IMR-90 (cell line): Measurements from ENCODE around the gene BDKRB1. TPM values are rescaled to one million over a fixed set of nuclear protein-coding genes. Genes with fewer than 3 reads are reported as not detected.

ENCODE experiments used
- ATAC-seq: fragments of 200-7000 bp; cut with Tn5 transposase; 2 replicates; pipeline ENCODE4 v1.9.1; 2020; ENCODE audit warnings: low read depth, mild to moderate bottlenecking, moderate library complexity
- BruUV-seq: library from RNA; stranded (reverse); fragments of 400-500 nt; replicated peaks from 2 replicates; lab custom pipeline; 2021; lab: Mats Ljungman, UMichigan
- CTCF ChIA-PET: fragments of 300-600 bp; formaldehyde crosslinking; extraction: SDS; loops from one replicate; lab custom pipeline; 2021; ENCODE audit warnings: antibody characterized with exemption; lab: Yijun Ruan, JAX
- POLR2A ChIA-PET: fragments of 300-600 bp; sonication (Branson Sonifier 250); formaldehyde crosslinking; loops from one replicate; lab custom pipeline; 2022; ENCODE audit warnings: antibody characterized with exemption; ENCODE audit not compliant: unreplicated experiment; lab: Charles Lee
- DNase-seq: peaks from one replicate; pipeline ENCODE4 v3.0.0; 2013
- H2AFZ ChIP-seq: replicated peaks from 2 replicates; pipeline ENCODE3; 2013; ENCODE audit warnings: low read length, mild to moderate bottlenecking; ENCODE audit not compliant: poor library complexity
- H2AK5ac ChIP-seq: 2 replicates; pipeline ENCODE4 v1.6.1; 2013; ENCODE audit warnings: low read depth, low read length, inconsistent platforms
- H2AK9ac ChIP-seq: replicated peaks from 2 replicates; pipeline ENCODE3; 2013; ENCODE audit warnings: mild to moderate bottlenecking, low read depth, low read length, moderate library complexity; ENCODE audit not compliant: poor library complexity
- H2BK120ac ChIP-seq: 2 replicates; pipeline ENCODE4 v1.6.1; 2013; ENCODE audit warnings: low read depth, low read length, inconsistent platforms
- H2BK15ac ChIP-seq: 3 replicates; pipeline ENCODE4 v1.6.1; 2013; ENCODE audit warnings: low read depth, low read length, inconsistent platforms
- H2BK20ac ChIP-seq: 2 replicates; pipeline ENCODE4 v1.6.1; 2013; ENCODE audit warnings: low read depth, mild to moderate bottlenecking, inconsistent platforms, low read length, moderate library complexity
- H2BK5ac ChIP-seq: 2 replicates; pipeline ENCODE4 v1.6.1; 2013; ENCODE audit warnings: mild to moderate bottlenecking, low read depth, low read length, inconsistent platforms; ENCODE audit not compliant: poor library complexity, severe bottlenecking
- H3K14ac ChIP-seq: replicated peaks from 2 replicates; pipeline ENCODE4 v1.6.1; 2013; ENCODE audit warnings: low read depth, low read length, inconsistent platforms
- H3K18ac ChIP-seq: 2 replicates; pipeline ENCODE4 v1.6.1; 2013; ENCODE audit warnings: low read depth, low read length, control low read depth
- H3K23ac ChIP-seq: 2 replicates; pipeline ENCODE4 v1.6.1; 2013; ENCODE audit warnings: low read depth, low read length, inconsistent platforms
- H3K27ac ChIP-seq: 2 replicates; pipeline ENCODE4 v1.5.1; 2013; ENCODE audit warnings: mild to moderate bottlenecking, control low read depth, low read length; ENCODE audit not compliant: insufficient read depth
- H3K27me3 ChIP-seq: 2 replicates; pipeline ENCODE4 v1.6.1; 2013; ENCODE audit warnings: low read length; ENCODE audit not compliant: control insufficient read depth, insufficient read depth
- H3K36me3 ChIP-seq: 2 replicates; pipeline ENCODE4 v1.6.1; 2013; ENCODE audit warnings: low read length, mixed read lengths; ENCODE audit not compliant: control insufficient read depth, insufficient read depth
- H3K4ac ChIP-seq: 2 replicates; pipeline ENCODE4 v1.6.1; 2013; ENCODE audit warnings: low read depth, low read length, inconsistent platforms
- H3K4me1 ChIP-seq: 2 replicates; pipeline ENCODE4 v1.6.1; 2013; ENCODE audit warnings: low read length, mixed read lengths; ENCODE audit not compliant: control insufficient read depth, insufficient read depth
- H3K4me2 ChIP-seq: 2 replicates; pipeline ENCODE4 v1.6.1; 2013; ENCODE audit warnings: low read depth, mild to moderate bottlenecking, control low read depth, low read length, moderate library complexity
- H3K4me3 ChIP-seq: 2 replicates; pipeline ENCODE4 v1.5.1; 2013; ENCODE audit warnings: low read depth, mild to moderate bottlenecking, control low read depth, low read length, moderate library complexity; ENCODE audit not compliant: insufficient read depth
- H3K56ac ChIP-seq: 2 replicates; pipeline ENCODE4 v1.6.1; 2013; ENCODE audit warnings: low read length, inconsistent platforms; ENCODE audit not compliant: insufficient read depth; ENCODE audit errors: extremely low read depth
- H3K79me1 ChIP-seq, 2 experiments: 2 replicates each; pipeline ENCODE4 v1.6.1; 2013; ENCODE audit warnings: low read length in 2 of 2, inconsistent platforms in 1 of 2, low read depth in 1 of 2
- H3K9ac ChIP-seq: 2 replicates; pipeline ENCODE4 v1.6.1; 2013; ENCODE audit warnings: low read depth, low read length, control low read depth
- H3K9me1 ChIP-seq: 2 replicates; pipeline ENCODE4 v1.6.1; 2013; ENCODE audit warnings: low read length, inconsistent platforms; ENCODE audit not compliant: insufficient read depth
- H3K9me3 ChIP-seq: 2 replicates; pipeline ENCODE4 v1.6.1; 2013; ENCODE audit warnings: low read length; ENCODE audit not compliant: control insufficient read depth, insufficient read depth
- H4K20me1 ChIP-seq: 2 replicates; pipeline ENCODE4 v1.6.1; 2013; ENCODE audit warnings: low read length, inconsistent platforms; ENCODE audit not compliant: insufficient read depth
- H4K5ac ChIP-seq: 2 replicates; pipeline ENCODE4 v1.6.1; 2013; ENCODE audit warnings: mild to moderate bottlenecking, low read depth, low read length, control low read depth
- H4K8ac ChIP-seq, 2 experiments: 2 replicates each; pipeline ENCODE4 v1.6.1; 2013; ENCODE audit warnings: low read depth in 2 of 2, low read length in 2 of 2, control low read depth in 1 of 2, inconsistent platforms in 1 of 2
- H4K91ac ChIP-seq: 2 replicates; pipeline ENCODE4 v1.6.1; 2013; ENCODE audit warnings: low read depth, low read length, inconsistent platforms; ENCODE audit not compliant: insufficient read depth
- BHLHE40 ChIP-seq: fragments of 150-350 bp; IDR thresholded peaks from 2 replicates; pipeline ENCODE4 v1.6.1; 2016; ENCODE audit warnings: mild to moderate bottlenecking, low read depth, low read length
- CEBPB ChIP-seq: IDR thresholded peaks from 2 replicates; pipeline ENCODE4 v1.6.1; 2012; ENCODE audit warnings: low read depth, low read length, improper control_type of control experiment
- CHD1 ChIP-seq: IDR thresholded peaks from 2 replicates; pipeline ENCODE4 v1.6.1; 2012; ENCODE audit warnings: low read depth, low read length, improper control_type of control experiment
- FOS ChIP-seq: fragments of 150-350 bp; IDR thresholded peaks from 2 replicates; pipeline ENCODE4 v1.6.1; 2016; ENCODE audit warnings: low read depth, low read length
- MAFK ChIP-seq: IDR thresholded peaks from 2 replicates; pipeline ENCODE4 v1.6.1; 2012; ENCODE audit warnings: low read depth, low read length, improper control_type of control experiment
- MAZ ChIP-seq: IDR thresholded peaks from 2 replicates; pipeline ENCODE4 v1.6.1; 2012; ENCODE audit warnings: low read depth, mild to moderate bottlenecking, low read length, improper control_type of control experiment, moderate library complexity, borderline replicate concordance
- MXI1 ChIP-seq: IDR thresholded peaks from 2 replicates; pipeline ENCODE4 v1.6.1; 2012; ENCODE audit warnings: low read depth, mild to moderate bottlenecking, low read length, moderate library complexity, borderline replicate concordance
- RAD21 ChIP-seq: IDR thresholded peaks from 2 replicates; pipeline ENCODE4 v1.6.1; 2012; ENCODE audit warnings: low read length, improper control_type of control experiment
- RCOR1 ChIP-seq: IDR thresholded peaks from 2 replicates; pipeline ENCODE4 v1.6.1; 2012; ENCODE audit warnings: mild to moderate bottlenecking, low read length, improper control_type of control experiment; ENCODE audit not compliant: insufficient replicate concordance
- SMC3 ChIP-seq: fragments of 150-350 bp; IDR thresholded peaks from 2 replicates; pipeline ENCODE4 v1.6.1; 2016; ENCODE audit warnings: low read depth, mild to moderate bottlenecking, antibody characterized with exemption, low read length, moderate library complexity
- WGBS, 2 experiments: methylation state at CpG; one replicate each; pipeline versions ENCODE4 v1.1.5 to v1.1.7; 2013; ENCODE audit warnings: missing lambda C conversion rate in 2 of 2; ENCODE audit not compliant: insufficient read length in 1 of 2; ENCODE audit errors: extremely low coverage in 2 of 2; 5-methylcytosine and 5-hydroxymethylcytosine counted together
- dilution Hi-C: fragments of 300-500 bp; cut with HindIII; formaldehyde crosslinking; loops from one replicate; pipeline ENCODE4 v1.14.3; 2018; ENCODE audit warnings: low sequenced_read_pairs; ENCODE audit not compliant: unreplicated experiment
- in situ Hi-C: fragments of 300-500 bp; cut with MboI; formaldehyde crosslinking; loops from 3 replicates; pipeline ENCODE4 v1.14.3; 2019; ENCODE audit warnings: low sequenced_read_pairs, inconsistent platforms, mixed read lengths
- intact Hi-C: fragments of 100-400 bp; cut with micrococcal nuclease; formaldehyde crosslinking; loops from 2 replicates; pipeline ENCODE4 v1.10.0; 2022
- polyA plus RNA-seq, 3 experiments: library from polyadenylated mRNA; depleted of rRNA; stranded (reverse); fragments of >200 nt; gene quantifications; 2 replicates each; pipeline ENCODE4 v1.2.3, GENCODE V29; 2012; ENCODE audit warnings: low replicate concordance in 1 of 3
- total RNA-seq: library from RNA; depleted of rRNA; stranded (reverse); fragments of >200 nt; gene quantifications from 2 replicates; pipeline ENCODE4 v1.2.3, GENCODE V29; 2012
- TF ChIP-seq, protein P1 (sequence below): fragments of 150-350 bp; IDR thresholded peaks from 2 replicates; pipeline ENCODE4 v1.6.1; 2016; ENCODE audit warnings: low read depth, mild to moderate bottlenecking, low read length, moderate library complexity, borderline replicate concordance

Gene BDKRB1
- total and polyA plus RNA-seq, 2 of the 4 experiments (the other 2 are of a cell fraction), result 56.5 to 130 TPM

DNA sequence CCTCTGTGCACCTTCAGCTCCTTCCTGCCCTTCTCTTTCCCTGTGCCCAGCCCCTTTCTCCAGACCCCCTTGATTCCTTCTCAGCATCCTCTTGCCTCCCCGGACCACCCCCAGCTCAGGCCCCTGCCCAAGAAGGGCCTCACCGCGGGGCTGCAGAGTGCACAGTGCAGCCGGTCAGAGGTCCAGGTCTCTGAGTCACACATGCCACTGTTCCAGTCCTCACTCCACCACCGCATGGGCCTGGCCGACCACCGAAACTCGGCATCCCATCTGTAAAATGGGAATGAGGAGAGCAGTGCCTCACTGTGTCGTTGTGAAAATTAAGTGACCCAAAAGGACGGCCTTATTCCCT is 13.3 kb downstream of the BDKRB1 start:
- peaks cover 28% of the 10 kb centered on the region for H3K36me3 ChIP-seq
- H2BK15ac ChIP-seq, result peak overlapping the region; percentile 76; the same call in 2 of the 3 replicates
- peak overlapping the region; percentile 74 for H4K5ac ChIP-seq
- H3K27me3 ChIP-seq, result no peaks in the 10 kb centered on the region
- H3K9ac ChIP-seq, result peak overlapping the region; percentile 2
- peak overlapping the region; percentile 73 for H2AK5ac ChIP-seq
- H2AFZ ChIP-seq, result peak overlapping the region; percentile 67
- peak overlapping the region; percentile 75 for H3K27ac ChIP-seq
- peak overlapping the region; percentile 43 for H3K23ac ChIP-seq
- H3K4me2 ChIP-seq, result no peak overlapping the region; the same call in 1 of the 2 replicates
- H3K4me3 ChIP-seq, result no peak overlapping the region
- H3K4me1 ChIP-seq, result peaks cover 40% of the 10 kb centered on the region
- peak overlapping the region; percentile 63 to 78 for H4K8ac ChIP-seq
- H2BK5ac ChIP-seq, result peak overlapping the region; percentile 87
- 78% methylated on average over 5 of the region's 10 CpGs; no CpG with 5 or more reads in 1 of the 2 experiments for WGBS, 2 experiments
- POLR2A ChIA-PET, result no interaction called here
- CTCF ChIA-PET, result interaction anchor here (1.1 kb wide), 1 partner anchor 169 kb away, joined by 5 read pairs; no protein-coding TSS in a partner anchor
- peak overlapping the region; percentile 94 for H2BK120ac ChIP-seq
- TF ChIP-seq RAD21 (no peak), RCOR1 (no peak), MAZ (no peak), BHLHE40 (no peak), MXI1 (no peak), SMC3 (no peak), MAFK (no peak), FOS (no peak), CEBPB (no peak), CHD1 (no peak)
- TF ChIP-seq, protein P1, sequence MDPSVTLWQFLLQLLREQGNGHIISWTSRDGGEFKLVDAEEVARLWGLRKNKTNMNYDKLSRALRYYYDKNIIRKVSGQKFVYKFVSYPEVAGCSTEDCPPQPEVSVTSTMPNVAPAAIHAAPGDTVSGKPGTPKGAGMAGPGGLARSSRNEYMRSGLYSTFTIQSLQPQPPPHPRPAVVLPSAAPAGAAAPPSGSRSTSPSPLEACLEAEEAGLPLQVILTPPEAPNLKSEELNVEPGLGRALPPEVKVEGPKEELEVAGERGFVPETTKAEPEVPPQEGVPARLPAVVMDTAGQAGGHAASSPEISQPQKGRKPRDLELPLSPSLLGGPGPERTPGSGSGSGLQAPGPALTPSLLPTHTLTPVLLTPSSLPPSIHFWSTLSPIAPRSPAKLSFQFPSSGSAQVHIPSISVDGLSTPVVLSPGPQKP, result no peak
- H4K20me1 ChIP-seq, result peaks cover 5% of the 10 kb centered on the region; the same call in 1 of the 2 replicates
- H3K56ac ChIP-seq, result peak overlapping the region; percentile 55; the same call in 1 of the 2 replicates
- peak overlapping the region; percentile 97 for H3K18ac ChIP-seq
- peak overlapping the region; percentile 62 for H3K14ac ChIP-seq
- H3K9me3 ChIP-seq, result 0 out of 2 replicates have a peak, but pooled peaks cover 2% of the 10 kb centered on the region
- H3K79me1 ChIP-seq, result peaks cover 10 to 45% of the 10 kb centered on the region in 2 experiments
- intact Hi-C loops (loop anchor here (1.0 to 10.0 kb wide), 3 partner anchors 147 to 735 kb away; partner anchors contain the start of gene GLRX5), in situ Hi-C loops (loop anchor here (25.0 kb wide), 1 partner anchor 732 kb away; the partner anchor contains the start of gene GLRX5), dilution Hi-C loops (no loop called here)
- peak overlapping the region; percentile 95 for H2AK9ac ChIP-seq
- BruUV-seq, result no TSS peak
- peak overlapping the region; percentile 91 for H3K4ac ChIP-seq
- peak overlapping the region; percentile 76 for H2BK20ac ChIP-seq
- peak; percentile 22 for ATAC-seq
- peaks cover 28% of the 10 kb centered on the region for H3K9me1 ChIP-seq
- peak overlapping the region; percentile 78 for H4K91ac ChIP-seq
- no peak for DNase-seq
